ENCODE data around the gene PKHD1. TPM values are rescaled to one million over a fixed set of nuclear protein-coding genes. Genes with fewer than 3 reads are reported as not detected.
"Not testable (repeated sequence)": the region's sequence is repeated elsewhere in the genome, so short reads cannot be mapped to it uniquely, and the experiment has no call there.

PKHD1 gene
- polyA plus RNA-seq, 2 donors: under 0.01 to 0.01 TPM

DNA sequence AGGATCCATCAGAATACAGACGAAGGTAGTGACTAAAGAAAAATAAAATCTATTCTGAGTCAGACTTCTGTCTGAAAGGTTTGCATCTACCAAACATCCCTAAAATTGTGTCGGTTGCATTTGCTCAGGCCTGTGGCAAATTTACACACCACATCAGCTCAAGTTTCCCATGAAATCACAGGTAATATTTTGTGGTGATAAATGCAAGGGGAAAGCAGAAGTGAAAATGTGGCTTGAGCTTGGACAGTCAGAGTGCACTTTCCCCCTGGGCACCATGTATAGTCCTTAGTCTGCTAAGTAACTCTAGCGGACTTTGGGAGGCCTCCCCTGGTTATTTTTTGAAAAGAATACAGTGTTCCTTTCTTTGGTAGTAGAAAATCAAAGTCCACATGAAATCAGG, 159.1 kb downstream of the PKHD1 start:
- Histone ChIP-seq H3K9me3 (ENCODE audit: control insufficient read depth in 2 of 2, insufficient read depth in 1 of 2, low read depth in 1 of 2, low read length in 1 of 2) (no peaks in the 10 kb centered on the region), H3K4me3 (ENCODE audit: low read depth in 1 of 2, low read length in 2 of 2) (no peak overlapping the region), H3K27me3 (ENCODE audit: control insufficient read depth in 1 of 2, insufficient read depth in 2 of 2, low read length in 2 of 2) (no peaks in the 10 kb centered on the region), H3K4me1 (ENCODE audit: control insufficient read depth in 2 of 2, insufficient read depth in 2 of 2, low read length in 1 of 2) (no peaks in the 10 kb centered on the region), H3K27ac (ENCODE audit: low read depth in 2 of 2, low read length in 1 of 2) (no peak overlapping the region), H3K36me3 (ENCODE audit: control insufficient read depth in 2 of 2, insufficient read depth in 2 of 2, low read length in 1 of 2) (no peaks in the 10 kb centered on the region)
- WGBS, 2 donors: 62 to 86% methylated on average over 3 of the region's 3 CpGs

DNA sequence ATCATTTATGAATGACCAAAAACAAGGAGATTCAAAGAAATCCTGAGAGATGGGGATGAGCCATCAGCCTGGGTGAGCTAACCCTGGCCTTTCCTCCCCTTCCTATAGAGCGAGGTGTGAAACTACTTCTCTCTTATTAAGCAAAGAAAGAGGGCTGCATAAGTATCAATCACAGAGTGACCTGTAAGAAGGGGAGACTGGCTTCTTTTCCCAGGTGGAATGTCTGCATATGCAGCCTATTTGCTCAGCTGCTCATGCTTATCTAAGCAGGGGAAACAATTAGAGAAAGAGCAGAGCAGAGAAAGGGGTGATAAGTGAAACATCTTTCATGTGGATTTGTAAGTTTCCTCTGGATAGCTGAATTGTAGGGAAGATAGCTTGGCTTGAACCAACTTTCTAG, 160.0 kb downstream of the PKHD1 start:
- Histone ChIP-seq H3K27ac (ENCODE audit: low read depth in 2 of 2, low read length in 1 of 2) (no peak overlapping the region), H3K36me3 (ENCODE audit: control insufficient read depth in 2 of 2, insufficient read depth in 2 of 2, low read length in 1 of 2) (no peaks in the 10 kb centered on the region), H3K4me1 (ENCODE audit: control insufficient read depth in 2 of 2, insufficient read depth in 2 of 2, low read length in 1 of 2) (no peaks in the 10 kb centered on the region), H3K9me3 (ENCODE audit: control insufficient read depth in 2 of 2, insufficient read depth in 1 of 2, low read depth in 1 of 2, low read length in 1 of 2) (peaks cover 0 to 4% of the 10 kb centered on the region in 2 donors), H3K27me3 (ENCODE audit: control insufficient read depth in 1 of 2, insufficient read depth in 2 of 2, low read length in 2 of 2) (no peaks in the 10 kb centered on the region), H3K4me3 (ENCODE audit: low read depth in 1 of 2, low read length in 2 of 2) (no peak overlapping the region)
- WGBS, 2 donors: 64 to 77% methylated on average over 1 of the region's 1 CpG

DNA sequence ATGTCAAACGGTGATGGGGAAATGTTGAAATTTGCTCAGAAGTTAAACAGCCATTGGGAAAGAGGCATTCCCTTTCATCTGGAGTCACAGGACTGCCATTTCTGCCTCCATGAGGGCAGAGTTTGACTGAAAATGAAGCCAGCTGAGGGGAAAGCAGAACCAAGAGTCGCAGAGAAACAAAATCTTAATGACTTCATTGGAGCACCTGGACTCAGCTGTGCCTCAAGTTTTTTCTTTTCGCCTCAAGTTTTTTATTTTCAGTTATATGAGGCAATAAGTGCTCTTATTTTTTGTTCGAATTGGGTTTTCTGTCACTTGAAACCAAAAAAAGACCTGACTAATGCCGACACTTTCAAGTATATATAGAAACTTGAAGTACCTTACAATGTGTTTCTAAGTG, 161.3 kb downstream of the PKHD1 start:
- H3K36me3 ChIP-seq (ENCODE audit: control insufficient read depth in 2 of 2, insufficient read depth in 2 of 2, low read length in 1 of 2): no peaks in the 10 kb centered on the region
- no peaks in the 10 kb centered on the region for H3K4me1 ChIP-seq (ENCODE audit: control insufficient read depth in 2 of 2, insufficient read depth in 2 of 2, low read length in 1 of 2)
- H3K27me3 ChIP-seq (ENCODE audit: control insufficient read depth in 1 of 2, insufficient read depth in 2 of 2, low read length in 2 of 2): no peaks in the 10 kb centered on the region
- H3K4me3 ChIP-seq (ENCODE audit: low read depth in 1 of 2, low read length in 2 of 2): no peak overlapping the region
- 87 to 89% methylated on average over 5 of the region's 5 CpGs for WGBS, 2 donors
- H3K9me3 ChIP-seq (ENCODE audit: control insufficient read depth in 2 of 2, insufficient read depth in 1 of 2, low read depth in 1 of 2, low read length in 1 of 2): peaks cover 0 to 4% of the 10 kb centered on the region in 2 donors
- H3K27ac ChIP-seq (ENCODE audit: low read depth in 2 of 2, low read length in 1 of 2): no peak overlapping the region

DNA sequence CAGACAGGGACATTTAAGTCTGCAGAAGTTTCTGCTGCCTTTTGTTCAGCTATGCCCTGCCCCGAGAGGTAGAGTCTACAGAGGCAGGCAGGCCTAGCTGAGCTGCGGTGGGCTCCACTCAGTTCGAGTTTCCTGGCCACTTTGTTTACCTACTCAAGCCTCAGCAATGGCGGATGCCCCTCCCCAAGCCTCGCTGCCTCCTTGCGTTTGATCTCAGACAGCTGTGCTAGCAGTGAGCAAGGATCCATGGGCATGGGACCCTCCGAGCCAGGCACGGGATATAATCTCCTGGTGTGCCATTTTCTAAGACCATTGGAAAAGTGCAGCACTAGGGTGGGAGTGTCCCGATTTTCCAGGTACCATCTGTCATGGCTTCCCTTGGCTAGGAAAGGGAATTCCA, 164.9 kb downstream of the PKHD1 start:
- H3K36me3 ChIP-seq (ENCODE audit: control insufficient read depth in 2 of 2, insufficient read depth in 2 of 2, low read length in 1 of 2); H3K27ac ChIP-seq (ENCODE audit: low read depth in 2 of 2, low read length in 1 of 2); H3K27me3 ChIP-seq (ENCODE audit: control insufficient read depth in 1 of 2, insufficient read depth in 2 of 2, low read length in 2 of 2); H3K4me3 ChIP-seq (ENCODE audit: low read depth in 1 of 2, low read length in 2 of 2); H3K4me1 ChIP-seq (ENCODE audit: control insufficient read depth in 2 of 2, insufficient read depth in 2 of 2, low read length in 1 of 2); H3K9me3 ChIP-seq (ENCODE audit: control insufficient read depth in 2 of 2, insufficient read depth in 1 of 2, low read depth in 1 of 2, low read length in 1 of 2): not testable (repeated sequence)
- 90 to 91% methylated on average over 9 of the region's 9 CpGs for WGBS, 2 donors

DNA sequence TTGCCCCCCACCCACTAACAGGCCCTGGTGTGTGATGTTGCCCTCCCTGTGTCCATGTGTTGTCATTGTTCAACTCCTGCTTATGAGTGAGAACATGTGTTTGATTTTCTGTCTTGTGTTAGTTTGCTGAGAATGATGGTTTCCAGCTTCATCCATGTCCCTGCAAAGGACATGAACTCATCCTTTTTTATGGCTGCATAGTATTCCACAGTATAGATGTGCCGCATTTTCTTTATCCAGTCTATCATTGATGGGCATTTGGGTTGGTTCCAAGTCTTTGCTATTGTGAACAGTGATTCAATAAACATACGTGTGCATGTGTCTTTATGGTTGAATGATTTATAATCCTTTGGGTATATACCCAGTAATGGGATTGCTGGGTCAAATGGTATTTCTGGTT, 169.1 kb downstream of the PKHD1 start:
- not testable (repeated sequence) for H3K4me3 ChIP-seq (ENCODE audit: low read depth in 1 of 2, low read length in 2 of 2); H3K36me3 ChIP-seq (ENCODE audit: control insufficient read depth in 2 of 2, insufficient read depth in 2 of 2, low read length in 1 of 2)
- WGBS, 2 donors: 80 to 88% methylated on average over 2 of the region's 2 CpGs

DNA sequence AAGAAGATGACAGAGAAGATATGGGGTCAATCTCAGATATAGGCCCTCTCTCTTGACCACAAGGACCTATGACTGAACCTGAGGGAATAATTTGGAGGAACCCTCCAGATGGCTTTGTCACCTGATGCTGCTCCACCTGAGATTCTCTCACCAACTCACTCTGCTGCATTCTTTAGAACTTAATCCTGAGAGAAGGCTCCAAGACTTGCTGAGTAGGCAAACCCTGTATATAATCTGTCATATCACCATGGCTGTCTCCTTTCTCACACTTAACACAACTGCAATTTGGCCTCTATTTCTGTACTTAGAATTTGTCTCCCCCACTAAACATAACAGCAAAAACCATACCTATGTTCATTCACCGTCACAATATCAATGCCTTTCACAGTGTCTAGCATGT, 172.3 kb downstream of the PKHD1 start:
- Histone ChIP-seq H3K4me1 (ENCODE audit: control insufficient read depth in 2 of 2, insufficient read depth in 2 of 2, low read length in 1 of 2) (no peaks in the 10 kb centered on the region), H3K27ac (ENCODE audit: low read depth in 2 of 2, low read length in 1 of 2) (no peak overlapping the region), H3K4me3 (ENCODE audit: low read depth in 1 of 2, low read length in 2 of 2) (no peak overlapping the region), H3K36me3 (ENCODE audit: control insufficient read depth in 2 of 2, insufficient read depth in 2 of 2, low read length in 1 of 2) (no peaks in the 10 kb centered on the region), H3K27me3 (ENCODE audit: control insufficient read depth in 1 of 2, insufficient read depth in 2 of 2, low read length in 2 of 2) (no peaks in the 10 kb centered on the region), H3K9me3 (ENCODE audit: control insufficient read depth in 2 of 2, insufficient read depth in 1 of 2, low read depth in 1 of 2, low read length in 1 of 2) (no peaks in the 10 kb centered on the region)
- 81 to 87% methylated on average over 1 of the region's 1 CpG for WGBS, 2 donors

More for the DNA sequence above, 169.1 kb downstream of the PKHD1 start:
- H3K9me3 ChIP-seq (ENCODE audit: control insufficient read depth in 2 of 2, insufficient read depth in 1 of 2, low read depth in 1 of 2, low read length in 1 of 2); H3K27me3 ChIP-seq (ENCODE audit: control insufficient read depth in 1 of 2, insufficient read depth in 2 of 2, low read length in 2 of 2); H3K4me1 ChIP-seq (ENCODE audit: control insufficient read depth in 2 of 2, insufficient read depth in 2 of 2, low read length in 1 of 2); H3K27ac ChIP-seq (ENCODE audit: low read depth in 2 of 2, low read length in 1 of 2): not testable (repeated sequence)

DNA sequence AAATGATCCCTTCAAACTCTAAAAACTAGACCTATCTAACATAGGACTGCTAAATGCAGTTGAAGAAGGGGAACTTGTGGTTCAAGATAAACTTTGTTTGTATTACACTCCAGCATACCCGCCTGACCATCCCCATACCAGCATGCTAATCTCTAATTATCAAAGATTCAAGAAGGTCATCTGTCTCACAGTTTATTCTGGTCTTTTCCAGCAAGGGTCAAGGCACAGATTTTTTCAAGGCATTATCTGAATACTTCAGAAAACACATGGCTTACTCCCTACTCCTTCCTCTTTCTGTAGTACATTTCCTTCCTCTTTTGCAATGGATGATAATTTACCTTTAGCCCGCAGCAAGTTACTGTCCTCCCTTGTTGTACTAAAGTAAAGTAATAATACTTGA, 174.1 kb downstream of the PKHD1 start:
- H3K4me3 ChIP-seq (ENCODE audit: low read depth in 1 of 2, low read length in 2 of 2): no peak overlapping the region
- H3K9me3 ChIP-seq (ENCODE audit: control insufficient read depth in 2 of 2, insufficient read depth in 1 of 2, low read depth in 1 of 2, low read length in 1 of 2): no peaks in the 10 kb centered on the region
- WGBS, 2 donors: 51 to 63% methylated on average over 2 of the region's 2 CpGs
- no peak overlapping the region for H3K27ac ChIP-seq (ENCODE audit: low read depth in 2 of 2, low read length in 1 of 2)
- no peaks in the 10 kb centered on the region for H3K27me3 ChIP-seq (ENCODE audit: control insufficient read depth in 1 of 2, insufficient read depth in 2 of 2, low read length in 2 of 2)
- H3K36me3 ChIP-seq (ENCODE audit: control insufficient read depth in 2 of 2, insufficient read depth in 2 of 2, low read length in 1 of 2): no peaks in the 10 kb centered on the region
- H3K4me1 ChIP-seq (ENCODE audit: control insufficient read depth in 2 of 2, insufficient read depth in 2 of 2, low read length in 1 of 2): no peaks in the 10 kb centered on the region

DNA sequence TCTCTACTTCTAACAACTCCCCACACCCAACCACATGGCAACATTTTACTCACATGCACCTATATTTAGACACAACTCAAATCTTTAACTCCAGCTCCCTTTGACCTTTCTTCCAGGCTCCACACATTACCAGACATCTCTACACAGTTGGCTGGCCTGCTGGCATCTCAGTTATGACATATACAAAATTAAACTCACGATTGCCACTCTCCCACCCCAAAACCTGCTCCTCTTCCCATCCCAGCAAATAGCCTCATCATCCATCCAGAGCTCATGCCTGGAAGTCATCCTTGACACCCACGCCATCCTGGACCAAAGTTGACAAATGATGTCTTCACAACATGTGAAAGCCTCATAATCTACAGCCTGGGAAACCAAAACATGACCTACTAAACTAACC, 176.6 kb downstream of the PKHD1 start:
- no peaks in the 10 kb centered on the region for H3K4me1 ChIP-seq (ENCODE audit: control insufficient read depth in 2 of 2, insufficient read depth in 2 of 2, low read length in 1 of 2)
- H3K27me3 ChIP-seq (ENCODE audit: control insufficient read depth in 1 of 2, insufficient read depth in 2 of 2, low read length in 2 of 2): no peaks in the 10 kb centered on the region
- no peak overlapping the region for H3K4me3 ChIP-seq (ENCODE audit: low read depth in 1 of 2, low read length in 2 of 2)
- 62 to 67% methylated on average over 2 of the region's 2 CpGs for WGBS, 2 donors
- no peaks in the 10 kb centered on the region for H3K36me3 ChIP-seq (ENCODE audit: control insufficient read depth in 2 of 2, insufficient read depth in 2 of 2, low read length in 1 of 2)
- no peaks in the 10 kb centered on the region for H3K9me3 ChIP-seq (ENCODE audit: control insufficient read depth in 2 of 2, insufficient read depth in 1 of 2, low read depth in 1 of 2, low read length in 1 of 2)
- H3K27ac ChIP-seq (ENCODE audit: low read depth in 2 of 2, low read length in 1 of 2): no peak overlapping the region

DNA sequence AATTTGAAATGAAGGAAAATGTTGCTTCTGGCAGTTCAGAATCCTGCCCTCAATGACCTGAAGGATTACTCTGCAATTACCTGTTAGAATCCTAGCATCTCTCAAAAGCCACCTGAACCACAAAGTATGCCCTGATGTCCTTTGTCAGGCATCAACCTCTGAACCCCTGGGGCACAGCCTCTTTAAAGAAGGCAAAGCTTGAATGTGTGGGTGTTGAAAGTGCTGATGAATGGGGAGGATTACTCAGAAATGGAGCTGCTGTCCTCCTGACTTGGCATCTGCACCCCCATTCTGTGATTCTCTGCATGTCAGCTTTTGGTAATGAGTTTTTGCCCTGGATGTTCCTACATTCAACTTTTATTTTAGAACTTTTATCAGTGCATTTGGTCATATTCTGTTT, 179.2 kb downstream of the PKHD1 start:
- H3K4me3 ChIP-seq (ENCODE audit: low read depth in 1 of 2, low read length in 2 of 2): no peak overlapping the region
- no peaks in the 10 kb centered on the region for H3K36me3 ChIP-seq (ENCODE audit: control insufficient read depth in 2 of 2, insufficient read depth in 2 of 2, low read length in 1 of 2)

DNA sequence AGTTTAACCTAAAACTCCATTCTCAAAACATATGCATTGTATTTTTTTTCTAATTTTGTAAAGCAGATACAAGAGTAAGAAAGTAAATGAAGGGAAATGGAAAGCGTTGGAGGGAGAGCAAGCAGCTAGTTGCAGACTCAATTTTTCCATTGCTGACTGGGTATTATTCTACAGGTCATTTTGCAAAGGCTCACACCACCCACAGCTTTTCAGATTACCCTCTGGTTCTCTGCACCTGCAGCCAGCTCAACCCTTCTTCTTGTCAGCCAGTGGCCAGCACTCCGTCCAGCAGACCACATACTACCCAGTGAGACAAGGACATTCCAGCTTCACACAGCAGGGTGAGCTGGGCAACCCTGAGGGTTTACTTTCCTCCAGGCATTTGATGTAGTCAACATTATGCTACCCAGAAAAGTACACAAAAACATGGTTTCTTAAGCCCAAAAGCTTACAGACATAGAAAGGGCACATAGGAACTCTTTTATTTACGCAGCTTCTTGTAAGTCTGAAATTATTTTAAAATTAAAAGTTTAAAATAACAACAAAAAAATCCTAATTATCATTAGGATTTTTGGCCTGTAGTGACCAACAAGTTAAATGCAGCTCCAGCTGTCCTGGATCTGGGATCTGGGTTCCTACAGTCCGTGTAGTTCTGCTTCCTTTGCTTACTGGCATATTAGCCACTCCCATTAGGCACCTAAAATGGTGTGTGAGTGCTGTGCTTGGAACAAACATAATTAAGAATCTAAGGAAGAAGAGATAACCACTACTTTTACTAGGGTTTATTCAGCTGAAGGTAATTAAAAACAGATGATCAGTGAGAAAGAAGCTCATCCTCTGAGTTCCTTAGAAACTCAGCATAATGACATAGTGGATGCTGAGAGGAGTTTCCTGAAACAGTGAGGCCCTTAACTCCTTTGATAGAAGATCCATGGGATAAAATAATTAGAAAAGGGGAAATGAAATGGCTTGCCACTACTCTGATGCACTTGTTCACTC, 185.3 kb downstream of the PKHD1 start:
- Histone ChIP-seq H3K27ac (ENCODE audit: low read depth in 2 of 2, low read length in 1 of 2) (no peak overlapping the region), H3K4me3 (ENCODE audit: low read depth in 1 of 2, low read length in 2 of 2) (no peak overlapping the region), H3K4me1 (ENCODE audit: control insufficient read depth in 2 of 2, insufficient read depth in 2 of 2, low read length in 1 of 2) (no peaks in the 10 kb centered on the region), H3K9me3 (ENCODE audit: control insufficient read depth in 2 of 2, insufficient read depth in 1 of 2, low read depth in 1 of 2, low read length in 1 of 2) (no peaks in the 10 kb centered on the region), H3K27me3 (ENCODE audit: control insufficient read depth in 1 of 2, insufficient read depth in 2 of 2, low read length in 2 of 2) (no peaks in the 10 kb centered on the region), H3K36me3 (ENCODE audit: control insufficient read depth in 2 of 2, insufficient read depth in 2 of 2, low read length in 1 of 2) (no peaks in the 10 kb centered on the region)
- 73 to 76% methylated on average over 4 of the region's 4 CpGs for WGBS, 2 donors

More for the DNA sequence above, 179.2 kb downstream of the PKHD1 start:
- no peaks in the 10 kb centered on the region for H3K9me3 ChIP-seq (ENCODE audit: control insufficient read depth in 2 of 2, insufficient read depth in 1 of 2, low read depth in 1 of 2, low read length in 1 of 2)
- no peaks in the 10 kb centered on the region for H3K4me1 ChIP-seq (ENCODE audit: control insufficient read depth in 2 of 2, insufficient read depth in 2 of 2, low read length in 1 of 2)
- H3K27me3 ChIP-seq (ENCODE audit: control insufficient read depth in 1 of 2, insufficient read depth in 2 of 2, low read length in 2 of 2): no peaks in the 10 kb centered on the region
- no peak overlapping the region for H3K27ac ChIP-seq (ENCODE audit: low read depth in 2 of 2, low read length in 1 of 2)
